ENCODE data around the gene ATP1A2. TPM values are rescaled to one million over a fixed set of nuclear protein-coding genes. Genes with fewer than 3 reads are reported as not detected.

ATP1A2 gene
- total RNA-seq, 6 experiments from 2014 or later, result 0.09 to 0.17 (median 0.14) TPM; not detected in 1

DNA sequence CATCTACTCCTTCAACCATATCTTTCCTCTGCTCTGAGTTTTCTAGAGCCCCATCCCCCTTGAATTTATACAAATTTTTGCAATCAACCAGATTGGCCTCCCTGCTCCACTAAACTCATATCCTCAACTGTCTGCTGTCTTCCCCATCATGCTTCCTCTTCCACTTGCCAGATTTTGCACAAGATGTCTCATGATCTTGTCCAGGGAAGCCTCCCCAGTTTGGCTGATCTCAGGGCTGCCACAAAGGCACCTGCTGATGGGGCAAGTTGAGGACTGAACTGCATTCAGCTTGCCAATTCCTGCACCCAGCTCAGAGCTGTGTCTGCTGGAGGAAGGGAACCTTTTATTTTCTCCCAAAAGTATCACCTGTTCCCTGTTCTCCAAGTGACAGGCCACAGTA, 38.1 kb upstream of the ATP1A2 start:
- H3K4me3 Mint-ChIP-seq, result no peak overlapping the region
- no peak for DNase-seq
- TF ChIP-seq, protein P1, sequence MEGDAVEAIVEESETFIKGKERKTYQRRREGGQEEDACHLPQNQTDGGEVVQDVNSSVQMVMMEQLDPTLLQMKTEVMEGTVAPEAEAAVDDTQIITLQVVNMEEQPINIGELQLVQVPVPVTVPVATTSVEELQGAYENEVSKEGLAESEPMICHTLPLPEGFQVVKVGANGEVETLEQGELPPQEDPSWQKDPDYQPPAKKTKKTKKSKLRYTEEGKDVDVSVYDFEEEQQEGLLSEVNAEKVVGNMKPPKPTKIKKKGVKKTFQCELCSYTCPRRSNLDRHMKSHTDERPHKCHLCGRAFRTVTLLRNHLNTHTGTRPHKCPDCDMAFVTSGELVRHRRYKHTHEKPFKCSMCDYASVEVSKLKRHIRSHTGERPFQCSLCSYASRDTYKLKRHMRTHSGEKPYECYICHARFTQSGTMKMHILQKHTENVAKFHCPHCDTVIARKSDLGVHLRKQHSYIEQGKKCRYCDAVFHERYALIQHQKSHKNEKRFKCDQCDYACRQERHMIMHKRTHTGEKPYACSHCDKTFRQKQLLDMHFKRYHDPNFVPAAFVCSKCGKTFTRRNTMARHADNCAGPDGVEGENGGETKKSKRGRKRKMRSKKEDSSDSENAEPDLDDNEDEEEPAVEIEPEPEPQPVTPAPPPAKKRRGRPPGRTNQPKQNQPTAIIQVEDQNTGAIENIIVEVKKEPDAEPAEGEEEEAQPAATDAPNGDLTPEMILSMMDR (IDR thresholded peaks at IDR 0.05), result no peak
- peaks cover 59% of the 10 kb centered on the region for H3K27me3 Mint-ChIP-seq (ENCODE audit: insufficient read depth)
- H3K27ac Mint-ChIP-seq, result no peak overlapping the region
- H3K9me3 Mint-ChIP-seq, result no peaks in the 10 kb centered on the region
- no peaks in the 10 kb centered on the region for H3K36me3 Mint-ChIP-seq (ENCODE audit: low read depth)
- H3K4me1 Mint-ChIP-seq (ENCODE audit: low read depth), result peaks cover 8% of the 10 kb centered on the region

DNA sequence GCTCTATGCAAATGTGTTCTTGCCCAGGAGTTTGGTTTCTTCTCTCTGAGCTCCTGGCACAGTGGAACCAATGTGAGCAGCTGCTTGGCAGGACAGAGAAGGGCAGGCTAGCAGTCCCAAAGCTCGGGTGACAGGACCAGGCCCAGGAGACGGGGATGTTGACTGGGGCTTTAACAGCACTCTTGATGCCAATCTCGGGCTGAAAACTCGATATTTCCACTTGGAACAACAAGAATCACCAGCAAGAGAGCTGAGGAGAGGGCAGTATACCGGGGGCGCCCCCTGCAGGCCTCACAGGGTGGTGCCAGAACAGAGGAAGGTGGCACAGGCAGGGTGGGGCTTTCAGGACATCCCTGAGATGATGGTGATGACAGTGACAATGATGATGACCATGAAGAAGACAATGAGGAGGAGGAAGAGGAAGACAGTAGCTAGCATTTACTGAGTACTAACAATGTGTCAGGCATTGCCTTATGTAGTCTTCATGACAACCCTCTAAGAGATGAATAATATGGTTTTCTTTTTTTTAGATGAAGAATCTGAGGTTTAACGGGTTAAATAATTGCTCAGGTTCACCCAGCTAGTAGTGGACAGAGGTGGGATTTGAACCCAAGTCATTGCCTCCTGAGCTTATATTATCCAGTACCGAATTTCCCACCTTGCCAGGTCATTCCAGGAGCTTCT, 36.9 kb upstream of the ATP1A2 start:
- TF ChIP-seq, protein P1 (IDR thresholded peaks at IDR 0.05), result peak; percentile 94
- Mint-ChIP-seq H3K9me3 (no peaks in the 10 kb centered on the region), H3K4me3 (no peak overlapping the region), H3K27me3 (ENCODE audit: insufficient read depth) (peaks cover 57% of the 10 kb centered on the region), H3K36me3 (ENCODE audit: low read depth) (no peaks in the 10 kb centered on the region), H3K27ac (no peak overlapping the region), H3K4me1 (ENCODE audit: low read depth) (peaks cover 8% of the 10 kb centered on the region)
- peak; percentile 10 for DNase-seq

DNA sequence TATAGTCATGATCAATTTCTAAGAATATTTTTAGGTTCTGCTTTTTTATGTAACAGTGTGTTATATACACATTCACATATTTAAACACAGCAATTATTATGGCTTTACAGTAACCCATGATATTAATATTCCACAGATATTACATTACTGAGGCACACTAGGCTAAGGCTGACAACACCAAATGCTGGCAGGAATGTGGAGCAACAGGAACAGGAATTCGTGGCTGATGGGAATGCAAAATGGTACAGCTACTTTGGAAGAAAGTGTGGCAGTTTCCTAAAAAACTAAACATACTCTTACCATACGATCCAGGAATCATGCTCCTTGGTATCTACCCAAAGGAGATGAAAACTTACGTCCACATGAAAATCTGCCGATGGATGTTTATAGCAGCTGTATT, 36.1 kb upstream of the ATP1A2 start:
- Mint-ChIP-seq H3K36me3 (ENCODE audit: low read depth) (no peaks in the 10 kb centered on the region), H3K4me3 (no peak overlapping the region), H3K27ac (no peak overlapping the region), H3K9me3 (no peaks in the 10 kb centered on the region), H3K27me3 (ENCODE audit: insufficient read depth) (peaks cover 53% of the 10 kb centered on the region), H3K4me1 (ENCODE audit: low read depth) (peaks cover 8% of the 10 kb centered on the region)
- TF ChIP-seq, protein P1 (IDR thresholded peaks at IDR 0.05), result no peak
- DNase-seq, result no peak

DNA sequence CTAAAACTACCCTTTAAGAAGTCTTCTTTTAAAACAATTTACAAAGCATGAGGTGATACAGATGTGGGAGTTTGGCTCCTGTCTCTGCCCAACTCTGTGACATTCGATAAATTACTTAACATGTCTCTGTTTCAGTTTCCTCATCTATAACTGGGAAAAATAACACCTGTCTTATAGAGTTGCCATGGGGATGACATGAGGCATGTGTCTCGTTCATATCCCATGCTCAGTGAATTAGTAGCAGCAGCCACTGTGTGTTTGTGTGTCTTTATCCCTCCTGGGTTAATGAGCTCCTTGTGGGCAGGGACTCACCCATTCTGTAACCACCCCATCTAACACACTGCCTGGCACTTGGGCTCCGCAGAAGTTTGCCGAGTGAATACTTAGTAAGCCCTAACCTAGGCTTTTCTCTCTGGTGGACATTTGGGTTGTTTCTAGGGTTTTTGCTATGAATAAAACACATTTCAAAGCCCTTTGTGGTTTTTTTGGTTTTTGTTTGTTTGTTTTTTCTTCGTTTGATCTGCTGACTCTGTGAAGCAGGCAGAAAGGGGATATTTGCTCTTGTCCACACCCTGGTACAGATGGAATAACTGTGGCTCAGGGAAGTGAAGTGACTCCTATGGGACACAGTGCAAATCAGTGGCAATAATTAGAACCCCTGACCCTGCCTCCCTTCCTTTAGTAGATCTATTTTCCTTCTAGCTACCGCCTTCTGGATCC, 35.0 kb upstream of the ATP1A2 start:
- H3K9me3 Mint-ChIP-seq, result no peaks in the 10 kb centered on the region
- H3K36me3 Mint-ChIP-seq (ENCODE audit: low read depth), result no peaks in the 10 kb centered on the region
- DNase-seq, result no peak
- TF ChIP-seq, protein P1 (IDR thresholded peaks at IDR 0.05), result no peak
- H3K27ac Mint-ChIP-seq, result no peak overlapping the region
- peaks cover 47% of the 10 kb centered on the region for H3K27me3 Mint-ChIP-seq (ENCODE audit: insufficient read depth)
- H3K4me3 Mint-ChIP-seq, result no peak overlapping the region
- H3K4me1 Mint-ChIP-seq (ENCODE audit: low read depth), result peaks cover 8% of the 10 kb centered on the region

DNA sequence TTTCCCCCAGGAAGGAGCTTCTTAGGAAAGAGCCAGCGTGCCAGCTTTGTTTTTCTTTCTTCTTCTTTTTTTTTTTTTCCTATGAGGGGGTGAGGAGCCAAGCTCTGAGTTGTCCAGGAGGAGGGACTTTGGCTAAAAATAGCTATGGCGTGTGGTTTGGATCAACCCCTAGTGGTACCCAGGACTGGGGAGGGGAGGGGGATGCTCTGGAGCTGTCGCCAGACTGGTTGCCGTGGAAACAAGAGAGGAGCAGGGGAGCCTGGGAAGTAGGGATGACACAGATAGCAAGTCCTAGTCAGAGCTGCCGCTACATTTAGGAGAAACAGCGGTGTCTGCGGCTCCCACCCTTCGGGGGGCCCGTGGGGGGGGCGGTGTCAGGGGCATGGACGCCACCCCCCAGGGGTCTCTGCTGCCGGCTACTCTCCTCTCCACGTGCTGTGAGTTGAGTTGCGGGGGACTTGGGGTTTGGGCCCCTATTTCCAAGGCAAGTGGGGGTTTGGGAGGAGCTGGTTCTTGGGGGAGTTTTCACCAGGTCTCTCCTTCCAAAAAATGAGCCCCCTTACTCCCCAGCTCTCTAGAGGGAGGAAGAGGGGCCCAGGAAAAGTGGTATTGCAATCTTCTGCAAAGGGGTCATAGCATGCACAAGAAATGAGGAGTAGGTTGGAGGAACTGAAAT, 34.2 kb upstream of the ATP1A2 start, which contains the start of gene KCNJ9:
TSS of gene KCNJ9 (plus strand) at position 278 of the 676 bp plus-strand sequence. CDS start 2,493 bp downstream, outside the sequence.
- peak; percentile 33 for DNase-seq
- Mint-ChIP-seq H3K27me3 (ENCODE audit: insufficient read depth) (peaks cover 42% of the 10 kb centered on the region), H3K27ac (no peak within 1 kb of the TSS)

More for the DNA sequence above, 34.2 kb upstream of the ATP1A2 start, which contains the start of gene KCNJ9:
- TF ChIP-seq, protein P1 (IDR thresholded peaks at IDR 0.05), result no peak
- Mint-ChIP-seq H3K4me1 (ENCODE audit: low read depth) (peaks cover 8% of the 10 kb centered on the region), H3K9me3 (no peaks in the 10 kb centered on the region), H3K4me3 (no peak within 1 kb of the TSS), H3K36me3 (ENCODE audit: low read depth) (no peaks in the 10 kb centered on the region)

Measured in HFFc6 (cell line).